Peyer's patch (tissue), 4 donors: ENCODE measurements around the gene C16orf96.

Source experiments
- POLR2A ChIP-seq, 2 donors: fragments of 450-650 bp; IDR thresholded peaks; one replicate each; pipeline ENCODE4 v1.5.1; 2017; ENCODE audit warnings: antibody characterized with exemption in 2 of 2, mild to moderate bottlenecking in 2 of 2, moderate library complexity in 2 of 2
- TF ChIP-seq, protein P1 (sequence below), 6 experiments: fragments of 450-650 bp in 4 of 6; fragments of 200-600 bp in 2 of 6; sonication (generic) in 1 of 6; IDR thresholded peaks; one replicate each; pipeline ENCODE4 v1.5.1; 2017 to 2019; ENCODE audit warnings: antibody characterized with exemption in 6 of 6, mild to moderate bottlenecking in 3 of 6, moderate library complexity in 1 of 6

DNA sequence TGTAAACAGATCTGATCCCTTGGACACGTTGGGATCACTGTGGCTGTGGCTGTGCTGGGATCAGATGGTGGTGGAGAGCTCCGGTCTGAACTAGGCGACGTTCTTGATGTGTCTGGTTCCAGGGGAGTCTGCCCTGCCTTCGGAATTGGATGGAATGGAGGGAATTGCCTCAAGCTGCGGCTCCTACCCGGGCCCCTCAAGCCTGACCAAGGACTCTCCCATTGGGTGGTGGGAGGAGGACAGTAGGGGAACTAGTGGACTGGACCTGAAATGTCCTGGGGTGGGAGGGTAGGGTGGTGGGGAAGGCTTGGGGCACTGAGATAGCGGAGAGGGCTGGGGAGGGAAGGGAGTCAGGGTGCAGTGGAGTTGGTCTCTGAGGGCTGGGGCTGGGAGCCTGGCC, 61.7 kb downstream of the C16orf96 start:
- TF ChIP-seq, protein P1, sequence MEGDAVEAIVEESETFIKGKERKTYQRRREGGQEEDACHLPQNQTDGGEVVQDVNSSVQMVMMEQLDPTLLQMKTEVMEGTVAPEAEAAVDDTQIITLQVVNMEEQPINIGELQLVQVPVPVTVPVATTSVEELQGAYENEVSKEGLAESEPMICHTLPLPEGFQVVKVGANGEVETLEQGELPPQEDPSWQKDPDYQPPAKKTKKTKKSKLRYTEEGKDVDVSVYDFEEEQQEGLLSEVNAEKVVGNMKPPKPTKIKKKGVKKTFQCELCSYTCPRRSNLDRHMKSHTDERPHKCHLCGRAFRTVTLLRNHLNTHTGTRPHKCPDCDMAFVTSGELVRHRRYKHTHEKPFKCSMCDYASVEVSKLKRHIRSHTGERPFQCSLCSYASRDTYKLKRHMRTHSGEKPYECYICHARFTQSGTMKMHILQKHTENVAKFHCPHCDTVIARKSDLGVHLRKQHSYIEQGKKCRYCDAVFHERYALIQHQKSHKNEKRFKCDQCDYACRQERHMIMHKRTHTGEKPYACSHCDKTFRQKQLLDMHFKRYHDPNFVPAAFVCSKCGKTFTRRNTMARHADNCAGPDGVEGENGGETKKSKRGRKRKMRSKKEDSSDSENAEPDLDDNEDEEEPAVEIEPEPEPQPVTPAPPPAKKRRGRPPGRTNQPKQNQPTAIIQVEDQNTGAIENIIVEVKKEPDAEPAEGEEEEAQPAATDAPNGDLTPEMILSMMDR (IDR thresholded peaks at IDR 0.05), result no peak
- TF ChIP-seq POLR2A (IDR thresholded peaks at IDR 0.05), result no peak
